H1 (cell line): ENCODE data around the gene AGR2. TPM values are rescaled to one million over a fixed set of nuclear protein-coding genes. Genes with fewer than 3 reads are reported as not detected.

Experiments used
- CTCF ChIA-PET: fragments of 300-600 bp; sonication (Branson Sonifier 250); formaldehyde crosslinking; loops from one replicate; lab custom pipeline; 2021; ENCODE audit not compliant: partially characterized antibody; lab: Charles Lee
- POLR2A ChIA-PET: fragments of 300-600 bp; sonication (Branson Sonifier 250); formaldehyde crosslinking; loops from one replicate; lab custom pipeline; 2021; ENCODE audit warnings: inconsistent platforms; ENCODE audit not compliant: partially characterized antibody; lab: Charles Lee
- DNase-seq, 2 experiments: peaks; one replicate each; pipeline versions ENCODE4 v3.0.0 to v3.0.0-alpha.2; 2010 to 2022; ENCODE audit warnings: low spot score in 2 of 2, low read depth in 1 of 2, mixed read lengths in 1 of 2
- FAIRE-seq: peaks from 2 replicates; lab custom pipeline; 2011; peaks lifted over from hg19 to GRCh38; lab: Jason Lieb, UNC
- H2AFZ ChIP-seq: 2 replicates; pipeline ENCODE4 v1.8.1; 2012; ENCODE audit warnings: low read length, inconsistent platforms
- H2AK5ac ChIP-seq: 2 replicates; pipeline ENCODE4 v1.6.1; 2013; ENCODE audit warnings: low read depth, low read length
- H2BK120ac ChIP-seq: replicated peaks from 2 replicates; pipeline ENCODE3; 2013; ENCODE audit warnings: low read depth, low read length, inconsistent platforms
- H2BK12ac ChIP-seq: 2 replicates; pipeline ENCODE4 v1.6.1; 2013; ENCODE audit warnings: low read depth, low read length
- H2BK15ac ChIP-seq: 2 replicates; pipeline ENCODE4 v1.6.1; 2013; ENCODE audit warnings: low read length
- H2BK20ac ChIP-seq: 2 replicates; pipeline ENCODE4 v1.6.1; 2013; ENCODE audit warnings: low read length
- H2BK5ac ChIP-seq: 2 replicates; pipeline ENCODE4 v1.6.1; 2013; ENCODE audit warnings: low read depth, low read length
- H3K14ac ChIP-seq: 2 replicates; pipeline ENCODE4 v1.6.1; 2013; ENCODE audit warnings: inconsistent platforms; ENCODE audit not compliant: insufficient read length
- H3K18ac ChIP-seq: 2 replicates; pipeline ENCODE4 v1.6.1; 2013; ENCODE audit warnings: low read length; ENCODE audit errors: extremely low read depth
- H3K23ac ChIP-seq: 2 replicates; pipeline ENCODE4 v1.6.1; 2013; ENCODE audit warnings: inconsistent platforms; ENCODE audit not compliant: insufficient read length
- H3K23me2 ChIP-seq: 2 replicates; pipeline ENCODE4 v1.6.1; 2013; ENCODE audit warnings: low read depth, low read length
- H3K27ac ChIP-seq: 2 replicates; pipeline ENCODE4 v1.6.1; 2011; ENCODE audit warnings: low read depth, low read length, inconsistent platforms
- H3K27me3 ChIP-seq, 4 experiments: replicated peaks in 1 of 4; 1 replicate in 1 of 4; 2 replicates in 3 of 4; pipeline versions ENCODE4 v1.6.1 to v1.8.1; 2011 to 2013; ENCODE audit warnings: low read length in 3 of 4, mild to moderate bottlenecking in 3 of 4, inconsistent platforms in 2 of 4, mixed read lengths in 2 of 4, moderate library complexity in 1 of 4; ENCODE audit not compliant: control insufficient read depth in 3 of 4, insufficient read depth in 3 of 4; ENCODE audit errors: extremely low read depth in 1 of 4
- H3K36me3 ChIP-seq, 4 experiments: 2 replicates each; pipeline versions ENCODE4 v1.6.1 to v1.8.1; 2011 to 2013; ENCODE audit warnings: mild to moderate bottlenecking in 4 of 4, low read length in 3 of 4, moderate library complexity in 2 of 4, control low read depth in 1 of 4, inconsistent platforms in 1 of 4; ENCODE audit not compliant: insufficient read depth in 4 of 4, control insufficient read depth in 2 of 4
- H3K4ac ChIP-seq: replicated peaks from 2 replicates; pipeline ENCODE3; 2013; ENCODE audit warnings: low read length, low read depth, mixed read lengths, inconsistent platforms; ENCODE audit not compliant: insufficient read length
- H3K4me1 ChIP-seq, 4 experiments: replicated peaks in 1 of 4; 1 replicate in 1 of 4; 2 replicates in 3 of 4; pipeline versions ENCODE4 v1.6.1 to v1.8.1; 2011 to 2013; ENCODE audit warnings: low read length in 3 of 4, inconsistent platforms in 2 of 4, mixed read lengths in 1 of 4; ENCODE audit not compliant: insufficient read depth in 4 of 4, control insufficient read depth in 3 of 4
- H3K4me2 ChIP-seq, 2 experiments: 2 replicates each; pipeline versions ENCODE4 v1.6.1 to v1.8.1; 2011 to 2013; ENCODE audit warnings: low read depth in 2 of 2, low read length in 2 of 2, control low read depth in 1 of 2, inconsistent platforms in 1 of 2, mild to moderate bottlenecking in 1 of 2; ENCODE audit not compliant: insufficient read depth in 1 of 2
- H3K4me3 ChIP-seq, 4 experiments: fragments of 200-600, 300-600 bp in 1 of 4; sonication (generic), shearing (Covaris generic), sonication (Bioruptor Twin) in 1 of 4; 2 replicates each; pipeline versions ENCODE4 v1.5.1 to v1.8.1; 2011 to 2016; ENCODE audit warnings: low read length in 4 of 4, low read depth in 3 of 4, control low read depth in 2 of 4, inconsistent platforms in 2 of 4, mild to moderate bottlenecking in 2 of 4, mixed read lengths in 1 of 4, moderate library complexity in 1 of 4; ENCODE audit not compliant: insufficient read depth in 2 of 4; ENCODE audit errors: extremely low read depth in 1 of 4
- H3K56ac ChIP-seq: replicated peaks from 2 replicates; pipeline ENCODE3; 2013; ENCODE audit warnings: low read depth, mild to moderate bottlenecking, mixed read lengths, low read length, inconsistent platforms; ENCODE audit not compliant: insufficient read length
- H3K79me1 ChIP-seq: 2 replicates; pipeline ENCODE4 v1.6.1; 2013; ENCODE audit warnings: low read depth, low read length, control low read depth
- H3K79me2 ChIP-seq, 2 experiments: 2 replicates each; pipeline versions ENCODE4 v1.6.1 to v1.8.1; 2012 to 2013; ENCODE audit warnings: low read length in 2 of 2, mild to moderate bottlenecking in 2 of 2, inconsistent platforms in 1 of 2; ENCODE audit not compliant: insufficient read depth in 2 of 2, control insufficient read depth in 1 of 2
- H3K9ac ChIP-seq, 4 experiments: replicated peaks in 1 of 4; 1 replicate in 1 of 4; 2 replicates in 3 of 4; pipeline versions ENCODE4 v1.6.1 to v1.8.1; 2011 to 2013; ENCODE audit warnings: low read depth in 3 of 4, low read length in 3 of 4, control low read depth in 2 of 4, mild to moderate bottlenecking in 2 of 4, moderate library complexity in 2 of 4, inconsistent platforms in 1 of 4; ENCODE audit errors: extremely low read depth in 1 of 4
- H3K9me3 ChIP-seq, 2 experiments: 2 replicates each; pipeline versions ENCODE4 v1.6.1 to v1.8.1; 2012 to 2013; ENCODE audit warnings: mild to moderate bottlenecking in 2 of 2, moderate library complexity in 2 of 2, control low read depth in 1 of 2, inconsistent platforms in 1 of 2, low read depth in 1 of 2, low read length in 1 of 2, mixed read lengths in 1 of 2; ENCODE audit not compliant: insufficient read depth in 2 of 2
- H4K20me1 ChIP-seq, 2 experiments: replicated peaks in 1 of 2; 2 replicates each; pipeline versions ENCODE3 to v1.8.1; 2011 to 2013; ENCODE audit warnings: inconsistent platforms in 2 of 2, low read length in 2 of 2, mild to moderate bottlenecking in 1 of 2; ENCODE audit not compliant: insufficient read depth in 2 of 2, control insufficient read depth in 1 of 2
- H4K5ac ChIP-seq: 2 replicates; pipeline ENCODE4 v1.6.1; 2013; ENCODE audit warnings: low read length, low read depth, mixed read lengths, inconsistent platforms; ENCODE audit not compliant: insufficient read length
- H4K8ac ChIP-seq: 2 replicates; pipeline ENCODE4 v1.8.0; 2013; ENCODE audit warnings: mild to moderate bottlenecking, moderate library complexity, low read length, inconsistent platforms; ENCODE audit not compliant: insufficient read depth; ENCODE audit errors: extremely low read depth
- H4K91ac ChIP-seq: replicated peaks from 2 replicates; pipeline ENCODE3; 2013; ENCODE audit warnings: low read length, mixed read lengths, inconsistent platforms; ENCODE audit not compliant: insufficient read length
- BCL11A ChIP-seq, 2 experiments: IDR thresholded peaks; one replicate each; pipeline ENCODE4 v1.6.1; 2011; ENCODE audit warnings: low read depth in 2 of 2, low read length in 2 of 2, mild to moderate bottlenecking in 2 of 2
- CEBPB ChIP-seq: IDR thresholded peaks from 2 replicates; pipeline ENCODE4 v1.6.1; 2012; ENCODE audit warnings: low read depth, low read length
- CTBP2 ChIP-seq: IDR thresholded peaks from 2 replicates; pipeline ENCODE4 v1.7.0; 2011; ENCODE audit warnings: borderline replicate concordance, mild to moderate bottlenecking, moderate library complexity, mixed read lengths, low read length; ENCODE audit not compliant: insufficient read depth, insufficient read length
- EGR1 ChIP-seq: IDR thresholded peaks from 2 replicates; pipeline ENCODE4 v1.6.1; 2011; ENCODE audit warnings: low read depth, low read length, borderline replicate concordance
- HDAC2 ChIP-seq, 2 experiments: fragments of 300-600 bp in 1 of 2; sonication (generic) in 1 of 2; IDR thresholded peaks; 2 replicates each; pipeline ENCODE4 v1.6.1; 2011 to 2012; ENCODE audit warnings: low read depth in 2 of 2, low read length in 2 of 2, mild to moderate bottlenecking in 2 of 2, moderate library complexity in 2 of 2, borderline replicate concordance in 1 of 2, inconsistent platforms in 1 of 2
- NANOG ChIP-seq: IDR thresholded peaks from 2 replicates; pipeline ENCODE4 v1.6.1; 2011; ENCODE audit warnings: low read length, low read depth, mild to moderate bottlenecking, inconsistent platforms; ENCODE audit not compliant: insufficient read depth, poor library complexity, severe bottlenecking
- NRF1 ChIP-seq: IDR thresholded peaks from 2 replicates; pipeline ENCODE4 v1.6.1; 2011; ENCODE audit warnings: mild to moderate bottlenecking, low read depth, low read length, improper control_type of control experiment
- PHF8 ChIP-seq: fragments of 200-600 bp; sonication (generic); conservative IDR thresholded peaks from 2 replicates; pipeline ENCODE4 v1.7.1; 2012; ENCODE audit warnings: low read depth, mild to moderate bottlenecking, inconsistent platforms, low read length, moderate library complexity
- RNF2 ChIP-seq: fragments of 200-900, 300-1000 bp; sonication (generic); IDR thresholded peaks from 2 replicates; pipeline ENCODE4 v1.7.1; 2016; ENCODE audit warnings: borderline replicate concordance, low read depth, mild to moderate bottlenecking, antibody characterized with exemption, low read length; ENCODE audit not compliant: poor library complexity, severe bottlenecking; ENCODE audit errors: missing control alignments
- RXRA ChIP-seq: IDR thresholded peaks from 2 replicates; pipeline ENCODE4 v1.6.1; 2011; ENCODE audit warnings: low read depth, mild to moderate bottlenecking, low read length, moderate library complexity; ENCODE audit not compliant: insufficient read depth
- TAF1 ChIP-seq: IDR thresholded peaks from 2 replicates; pipeline ENCODE4 v1.6.1; 2011; ENCODE audit warnings: mild to moderate bottlenecking, low read depth, low read length
- WGBS, 2 experiments: shearing (Covaris generic) in 1 of 2; methylation state at CpG; one replicate each; pipeline versions ENCODE4 v1.1.6 to v1.1.7; 2013 to 2015; ENCODE audit warnings: low lambda C conversion rate in 2 of 2, mixed read lengths in 2 of 2, inconsistent platforms in 1 of 2, low coverage in 1 of 2, missing lambda C conversion rate in 1 of 2; ENCODE audit not compliant: insufficient replicate concordance in 2 of 2, insufficient coverage in 1 of 2, insufficient read length in 1 of 2; ENCODE audit errors: extremely low coverage in 1 of 2, missing lambda C conversion rate in 1 of 2; 5-methylcytosine and 5-hydroxymethylcytosine counted together
- polyA plus RNA-seq, 7 experiments: library from polyadenylated mRNA; depleted of rRNA in 3 of 7; stranded (reverse) in 5 of 7; unstranded in 2 of 7; fragments of >200 nt in 5 of 7; fragments of 200-250 nt in 2 of 7; gene quantifications; 1 replicate in 5 of 7; 2 replicates in 1 of 7; 4 replicates in 1 of 7; pipeline versions ENCODE4 v1.2.1 to v1.2.3, GENCODE V29; 2011 to 2013; ENCODE audit warnings: missing spikeins in 2 of 7, mixed read lengths in 2 of 7
- total RNA-seq: library from RNA; stranded (reverse); fragmentation: NEBNext Ultra II Directional; extraction: Animal tissue kit (Norgen Biotek cat#: 25700); gene quantifications from 2 replicates; pipeline ENCODE4 v1.2.1, GENCODE V29; 2021

AGR2 gene
- total and polyA plus RNA-seq, 2 of the 8 experiments (the other 6 are each of a cell fraction or from before 2014, with no cell fraction given) = not detected

- no peak overlapping the region for H3K4me3 ChIP-seq
- H4K20me1 ChIP-seq = no peaks in the 10 kb centered on the region
- FAIRE-seq = no peak
- H2BK5ac ChIP-seq = no peak overlapping the region
- no peak overlapping the region for H3K27ac ChIP-seq
- no peaks in the 10 kb centered on the region for H3K27me3 ChIP-seq
- no peaks in the 10 kb centered on the region; a peak in 1 of 4 replicates for H3K9me3 ChIP-seq
- no peak overlapping the region for H3K56ac ChIP-seq
- no peak overlapping the region for H2AFZ ChIP-seq
- H3K4me2 ChIP-seq = no peak overlapping the region
- H3K79me1 ChIP-seq = no peaks in the 10 kb centered on the region
- no peak overlapping the region for H4K8ac ChIP-seq
- H3K4me1 ChIP-seq = no peaks in the 10 kb centered on the region
- H3K79me2 ChIP-seq = no peaks in the 10 kb centered on the region
- no peak overlapping the region for H2BK12ac ChIP-seq
- H2BK120ac ChIP-seq = no peak overlapping the region
- no peak overlapping the region for H3K4ac ChIP-seq
- H2AK5ac ChIP-seq = no peak overlapping the region
- H2BK15ac ChIP-seq = no peak overlapping the region
- no peaks in the 10 kb centered on the region for H3K23me2 ChIP-seq
- H4K5ac ChIP-seq = no peak overlapping the region
- DNase-seq = no peak
- H3K14ac ChIP-seq = no peak overlapping the region
- no peak overlapping the region for H4K91ac ChIP-seq
- WGBS, 2 experiments = 91% methylated on average over 3 of the region's 3 CpGs; no CpG with 5 or more reads in 1 of the 2 experiments
- H2BK20ac ChIP-seq = no peak overlapping the region
- H3K36me3 ChIP-seq = no peaks in the 10 kb centered on the region
- H3K23ac ChIP-seq = no peak overlapping the region
- ChIA-PET POLR2A (interaction anchor here (1.2 kb wide), 1 partner anchor 63 kb away, joined by 3 read pairs; no protein-coding TSS in a partner anchor), CTCF (interaction anchor here (0.6 kb wide), 2 partner anchors 42 to 589 kb away, joined by 3 read pairs; no protein-coding TSS in a partner anchor)
- no peak overlapping the region for H3K18ac ChIP-seq
- H3K9ac ChIP-seq = no peak overlapping the region
- no peak for TF ChIP-seq HDAC2 (IDR thresholded peaks at IDR 0.05; ENCODE audit: borderline replicate concordance in 1 of 2, low read depth in 2 of 2, low read length in 2 of 2)
- TF ChIP-seq RXRA = no peak
- TF ChIP-seq PHF8 = no peak
- no peak for TF ChIP-seq RNF2
- TF ChIP-seq CTBP2 = no peak
- TF ChIP-seq NRF1 = no peak
- no peak for TF ChIP-seq CEBPB
- no peak for TF ChIP-seq BCL11A (IDR thresholded peaks at IDR 0.05; ENCODE audit: low read depth in 2 of 2, low read length in 2 of 2)
- no peak for TF ChIP-seq EGR1
- no peak for TF ChIP-seq TAF1
- no peak for TF ChIP-seq NANOG
Observed at GRCh38 chr7:16794986-16795385, 9.8 kb downstream of the AGR2 start.
